Eye (tissue), 1 donor: Measurements from ENCODE around the gene SYDE2.

Source experiments
- DNase-seq: peaks from one replicate; pipeline ENCODE4 v3.0.0-alpha.2; 2015

SYDE2 gene

DNA sequence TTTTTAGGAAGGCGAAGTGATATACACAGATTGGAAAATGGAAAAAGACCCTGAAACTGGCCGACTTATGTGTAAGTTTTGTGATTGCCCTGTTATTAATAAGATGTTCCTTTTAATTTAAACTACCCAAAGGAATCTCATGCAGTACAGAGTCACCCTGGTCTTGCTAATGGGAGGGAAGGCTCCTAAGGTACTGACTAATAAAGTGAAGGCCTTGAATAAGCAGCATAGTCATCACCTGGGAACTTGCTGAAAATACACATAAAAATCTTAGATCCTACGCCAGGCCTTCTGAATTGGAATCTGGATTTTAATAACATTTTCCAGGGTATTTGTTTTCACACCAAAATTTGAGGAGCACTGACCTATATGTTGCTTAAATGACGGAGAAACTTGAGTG, 79.1 kb downstream of the SYDE2 start:
- DNase-seq, result no peak

DNA sequence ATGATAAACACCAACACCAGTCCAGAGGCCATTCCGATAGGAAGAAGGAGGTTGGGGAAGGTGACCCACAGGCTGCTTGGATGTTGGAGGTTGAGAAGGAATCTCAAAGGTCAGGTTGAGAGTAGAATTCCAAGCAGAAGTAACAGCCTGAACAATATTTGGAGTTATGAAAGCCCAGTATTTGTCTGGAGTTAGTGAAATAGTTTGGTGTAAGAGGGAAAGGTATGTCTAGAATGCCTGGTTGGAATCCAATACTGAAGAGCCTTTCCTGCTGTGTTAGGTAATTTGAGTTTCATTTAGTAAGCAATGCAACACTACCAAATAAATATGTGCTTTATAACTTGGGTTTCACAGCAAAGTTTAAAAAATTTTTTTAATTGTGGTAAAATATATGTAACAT, 82.1 kb downstream of the SYDE2 start:
- DNase-seq, result no peak

DNA sequence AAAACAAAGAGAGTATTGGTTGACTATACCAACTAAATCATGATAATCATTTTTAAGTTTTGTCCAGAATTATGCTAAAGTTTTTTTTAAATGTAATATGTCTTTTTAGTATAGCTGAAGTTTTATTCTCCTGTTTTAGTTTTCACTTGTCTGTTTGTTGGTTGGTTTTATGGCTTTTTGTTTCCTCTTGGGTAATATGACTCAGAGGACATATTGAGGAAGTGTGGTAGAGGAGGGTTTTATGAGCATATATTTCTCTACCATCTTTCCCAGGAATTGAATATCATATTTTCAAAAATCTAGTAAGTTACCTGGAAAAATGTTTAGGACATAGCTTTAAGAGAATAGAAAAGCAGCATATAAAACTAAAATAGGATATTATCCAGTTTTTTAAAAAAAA, 84.0 kb downstream of the SYDE2 start:
- DNase-seq, result no peak

GRCh38 chr1:85115933-85116332, 84.9 kb downstream of the SYDE2 start:
- no peak for DNase-seq

DNA sequence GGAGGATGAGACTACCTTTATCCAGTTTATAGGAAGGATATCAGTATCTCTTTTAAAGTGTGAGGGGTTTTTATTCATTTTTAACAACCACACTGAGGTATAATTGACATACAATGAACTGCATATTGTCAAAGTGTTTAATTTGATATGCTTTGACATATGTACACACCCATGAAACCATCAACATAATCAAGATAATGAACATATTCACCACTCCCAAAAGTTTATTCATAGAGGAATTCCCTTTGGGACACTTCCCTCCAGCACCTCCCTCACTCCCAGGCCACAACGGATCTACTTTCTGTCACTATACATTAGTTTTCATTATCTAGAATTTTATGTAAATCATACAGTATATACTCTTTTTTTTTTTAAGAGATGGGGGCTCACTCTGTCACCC, 89.1 kb downstream of the SYDE2 start:
- DNase-seq, result peak; percentile 82

DNA sequence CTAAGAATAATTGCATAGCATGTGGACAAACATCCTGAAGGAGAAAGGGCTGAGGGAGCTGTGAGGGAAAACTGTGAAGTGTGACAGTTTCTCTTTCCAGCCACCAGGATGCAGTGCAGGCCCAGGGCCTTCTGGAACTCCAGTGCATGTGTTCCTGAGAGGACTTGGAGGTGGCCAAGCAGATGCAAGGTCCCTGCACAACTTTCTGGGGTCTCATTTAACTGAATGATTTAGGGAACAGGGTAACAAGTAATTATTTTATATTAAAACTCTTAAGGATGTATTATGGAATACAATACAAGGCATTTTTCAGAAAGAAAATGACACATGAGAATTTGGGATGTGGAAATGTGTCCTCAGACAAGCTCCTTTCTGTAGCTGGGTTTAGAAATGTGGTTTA, 91.3 kb downstream of the SYDE2 start:
- DNase-seq, result peak; percentile 78
